Vagina (tissue), 2 donors: ENCODE data around the gene ALS2.

Experiments
- CTCF ChIP-seq, 3 experiments: fragments of 450-650 bp in 2 of 3; fragments of 200-600 bp in 1 of 3; sonication (generic) in 1 of 3; IDR thresholded peaks; one replicate each; pipeline ENCODE4 v1.5.1; 2017 to 2019; ENCODE audit warnings: antibody characterized with exemption in 3 of 3, mild to moderate bottlenecking in 2 of 3, moderate library complexity in 2 of 3
- POLR2A ChIP-seq, 2 donors: fragments of 450-650 bp; IDR thresholded peaks; one replicate each; pipeline ENCODE4 v1.6.1; 2017; ENCODE audit warnings: antibody characterized with exemption in 2 of 2, mild to moderate bottlenecking in 2 of 2, moderate library complexity in 2 of 2
- POLR2AphosphoS5 ChIP-seq, 2 donors: sonication (generic); formaldehyde crosslinking; IDR thresholded peaks; one replicate each; pipeline ENCODE4 v1.9.0; 2017; ENCODE audit warnings: antibody characterized with exemption in 2 of 2, mild to moderate bottlenecking in 2 of 2, low read depth in 1 of 2; ENCODE audit not compliant: insufficient read depth in 1 of 2

GRCh38 chr2:201674298-201674697, 106.4 kb downstream of the ALS2 start:
- TF ChIP-seq CTCF (IDR thresholded peaks at IDR 0.05) (no peak), POLR2AphosphoS5 (IDR thresholded peaks at IDR 0.05; ENCODE audit: insufficient read depth in 1 of 2, low read depth in 1 of 2) (no peak), POLR2A (IDR thresholded peaks at IDR 0.05) (no peak)
